Loucy (cell line): ENCODE data around the gene SMIM44.

Experiments used
- H2AFZ ChIP-seq: fragments of 200-600 bp; sonication (generic); 2 replicates; pipeline ENCODE4 v1.6.0; 2016; ENCODE audit warnings: antibody characterized with exemption, mild to moderate bottlenecking, low read length, moderate library complexity
- H3F3A ChIP-seq: fragments of 200-600 bp; 2 replicates; pipeline ENCODE4 v1.6.0; 2016; ENCODE audit warnings: antibody characterized with exemption, low read depth, mild to moderate bottlenecking
- H3K27me3 ChIP-seq: fragments of 200-600 bp; sonication (generic); 2 replicates; pipeline ENCODE4 v1.6.1; 2014; ENCODE audit warnings: low read length, mild to moderate bottlenecking; ENCODE audit not compliant: insufficient read depth, poor library complexity, severe bottlenecking
- H3K36me3 ChIP-seq: fragments of 200-600 bp; sonication (generic); 2 replicates; pipeline ENCODE4 v1.6.1; 2016; ENCODE audit warnings: low read length; ENCODE audit not compliant: insufficient read depth
- H3K4me1 ChIP-seq: fragments of 200-600 bp; sonication (generic); 2 replicates; pipeline ENCODE4 v1.5.1; 2014; ENCODE audit warnings: low read length, mild to moderate bottlenecking; ENCODE audit not compliant: insufficient read depth, poor library complexity, severe bottlenecking
- H3K4me2 ChIP-seq: fragments of 200-600 bp; sonication (generic); 2 replicates; pipeline ENCODE4 v1.6.0; 2014; ENCODE audit warnings: antibody characterized with exemption, low read length, low read depth, mild to moderate bottlenecking; ENCODE audit not compliant: poor library complexity, severe bottlenecking
- H3K4me3 ChIP-seq: fragments of 200-600 bp; sonication (generic); 2 replicates; pipeline ENCODE4 v1.5.1; 2014; ENCODE audit warnings: low read length, mild to moderate bottlenecking, mixed read lengths; ENCODE audit not compliant: poor library complexity, severe bottlenecking
- H3K79me2 ChIP-seq: fragments of 200-600 bp; sonication (generic); 2 replicates; pipeline ENCODE4 v1.6.1; 2014; ENCODE audit warnings: low read length; ENCODE audit not compliant: insufficient read depth
- H3K9ac ChIP-seq: fragments of 200-600 bp; sonication (generic); 2 replicates; pipeline ENCODE4 v1.6.0; 2014; ENCODE audit warnings: mild to moderate bottlenecking, low read depth, low read length, moderate library complexity; ENCODE audit not compliant: poor library complexity, severe bottlenecking
- H3K9me2 ChIP-seq: fragments of 200-600 bp; sonication (generic); replicated peaks from 2 replicates; pipeline ENCODE4 v1.6.1; 2016; ENCODE audit warnings: low read depth, low read length, mixed read lengths
- H3K9me3 ChIP-seq: fragments of 200-600 bp; sonication (generic); 2 replicates; pipeline ENCODE4 v1.6.1; 2014; ENCODE audit warnings: mild to moderate bottlenecking, antibody characterized with exemption, low read length, low read depth; ENCODE audit not compliant: insufficient read depth
- H4K20me1 ChIP-seq: fragments of 200-600 bp; sonication (generic); 2 replicates; pipeline ENCODE4 v1.6.0; 2014; ENCODE audit warnings: antibody characterized with exemption, low read length, mild to moderate bottlenecking; ENCODE audit not compliant: insufficient read depth, poor library complexity, severe bottlenecking
- EZH2phosphoT487 ChIP-seq: fragments of 200-600 bp; IDR thresholded peaks from 2 replicates; pipeline ENCODE4 v1.6.1; 2018; ENCODE audit warnings: antibody characterized with exemption, mild to moderate bottlenecking, moderate library complexity, borderline replicate concordance
- TF ChIP-seq, protein P1 (sequence below): fragments of 200-600 bp; sonication (generic); conservative IDR thresholded peaks from 2 replicates; pipeline ENCODE4 v1.5.1; 2014; ENCODE audit warnings: mild to moderate bottlenecking, antibody characterized with exemption, low read length

Gene SMIM44

DNA sequence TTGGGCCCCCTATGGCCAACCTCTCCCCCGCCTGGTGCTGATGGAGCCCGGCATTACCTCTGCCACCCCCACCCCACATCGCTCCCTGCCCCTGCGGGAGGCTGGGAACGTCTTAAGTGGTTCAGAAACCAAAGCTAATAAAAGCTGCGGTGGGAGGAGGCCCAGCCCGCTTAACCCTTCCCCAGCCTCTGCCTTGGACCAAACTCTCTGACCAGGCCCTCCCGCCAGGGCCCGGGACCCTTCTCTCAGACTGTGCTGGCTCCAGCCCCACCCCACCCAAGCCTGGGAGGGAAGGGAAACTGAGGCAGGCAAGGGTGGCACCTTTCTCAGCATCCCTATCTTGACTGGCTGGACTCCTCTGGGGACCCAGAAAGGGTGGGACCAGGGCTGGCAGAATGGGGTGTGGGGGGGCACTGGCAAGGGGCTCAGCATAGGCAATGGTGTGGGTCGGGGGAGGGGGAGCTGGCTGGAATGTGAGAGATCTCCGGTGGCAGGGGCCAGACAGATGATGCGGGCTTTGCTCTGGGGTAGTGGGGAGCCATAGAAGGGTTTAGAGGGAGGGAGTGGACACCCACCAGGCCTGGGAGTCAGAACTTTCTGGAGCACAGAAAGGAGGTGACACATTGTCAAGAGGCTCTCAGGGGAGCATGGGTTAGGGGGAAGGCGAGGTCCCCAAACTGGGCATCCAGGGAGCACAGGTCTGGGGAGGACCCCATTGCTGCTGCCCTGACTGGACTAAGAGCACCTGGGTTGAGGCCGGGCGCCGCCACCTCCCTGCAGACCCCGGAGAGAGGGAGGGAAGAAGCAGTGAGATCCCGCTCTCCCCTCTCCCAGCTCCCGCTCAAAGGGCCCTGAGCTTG, 24.8 kb downstream of the SMIM44 start:
- no peaks in the 10 kb centered on the region for H3K27me3 ChIP-seq
- H2AFZ ChIP-seq: no peak overlapping the region
- no peak overlapping the region for H3K4me2 ChIP-seq
- H3K9ac ChIP-seq: no peak overlapping the region
- peaks cover 42% of the 10 kb centered on the region; the same call in 1 of the 2 replicates for H3K36me3 ChIP-seq
- H3F3A ChIP-seq: no peaks in the 10 kb centered on the region
- TF ChIP-seq, protein P1, sequence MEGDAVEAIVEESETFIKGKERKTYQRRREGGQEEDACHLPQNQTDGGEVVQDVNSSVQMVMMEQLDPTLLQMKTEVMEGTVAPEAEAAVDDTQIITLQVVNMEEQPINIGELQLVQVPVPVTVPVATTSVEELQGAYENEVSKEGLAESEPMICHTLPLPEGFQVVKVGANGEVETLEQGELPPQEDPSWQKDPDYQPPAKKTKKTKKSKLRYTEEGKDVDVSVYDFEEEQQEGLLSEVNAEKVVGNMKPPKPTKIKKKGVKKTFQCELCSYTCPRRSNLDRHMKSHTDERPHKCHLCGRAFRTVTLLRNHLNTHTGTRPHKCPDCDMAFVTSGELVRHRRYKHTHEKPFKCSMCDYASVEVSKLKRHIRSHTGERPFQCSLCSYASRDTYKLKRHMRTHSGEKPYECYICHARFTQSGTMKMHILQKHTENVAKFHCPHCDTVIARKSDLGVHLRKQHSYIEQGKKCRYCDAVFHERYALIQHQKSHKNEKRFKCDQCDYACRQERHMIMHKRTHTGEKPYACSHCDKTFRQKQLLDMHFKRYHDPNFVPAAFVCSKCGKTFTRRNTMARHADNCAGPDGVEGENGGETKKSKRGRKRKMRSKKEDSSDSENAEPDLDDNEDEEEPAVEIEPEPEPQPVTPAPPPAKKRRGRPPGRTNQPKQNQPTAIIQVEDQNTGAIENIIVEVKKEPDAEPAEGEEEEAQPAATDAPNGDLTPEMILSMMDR: no peak
- no peak for TF ChIP-seq EZH2phosphoT487
- H3K4me3 ChIP-seq: no peak overlapping the region
- H3K9me2 ChIP-seq: no peaks in the 10 kb centered on the region
- H3K79me2 ChIP-seq: no peaks in the 10 kb centered on the region
- no peaks in the 10 kb centered on the region for H3K9me3 ChIP-seq
- peaks cover 5% of the 10 kb centered on the region for H3K4me1 ChIP-seq
- peaks cover 5% of the 10 kb centered on the region for H4K20me1 ChIP-seq

DNA sequence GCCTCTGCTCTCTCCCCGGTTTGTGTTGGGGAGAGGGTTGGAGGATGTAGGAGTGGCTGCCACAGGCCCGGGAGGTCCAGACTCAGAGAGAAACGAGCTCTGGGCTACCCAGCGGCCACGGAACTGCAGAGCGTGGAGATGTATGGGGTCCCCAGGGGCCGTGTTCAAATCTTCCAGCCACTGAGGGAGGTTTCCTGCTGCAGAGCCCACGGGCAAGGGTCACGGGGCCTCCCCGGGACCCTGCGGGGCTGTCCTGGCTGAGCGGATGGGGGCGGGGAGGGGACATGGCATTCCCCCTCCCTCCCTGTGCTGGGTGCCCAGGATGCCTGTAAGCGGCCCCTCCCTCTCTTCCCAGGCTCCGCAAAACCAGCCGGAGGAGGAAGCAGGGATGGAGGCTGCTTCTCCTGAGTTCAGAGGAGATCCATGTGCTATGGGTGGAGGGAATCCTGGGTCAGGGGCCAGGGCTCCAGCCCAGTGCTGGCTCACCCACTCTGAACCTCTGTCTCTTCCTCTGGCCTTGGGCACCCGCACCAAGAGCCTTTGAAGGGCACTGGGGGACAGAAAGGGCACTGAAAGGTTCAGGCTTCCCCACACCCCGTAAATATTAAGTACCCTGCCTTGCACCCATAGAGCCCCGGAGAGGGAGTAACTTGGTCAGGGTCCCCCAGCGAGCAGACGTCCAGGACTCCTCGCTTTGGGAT, 25.6 kb downstream of the SMIM44 start:
- Histone ChIP-seq H3K79me2 (no peaks in the 10 kb centered on the region), H3K9me2 (no peaks in the 10 kb centered on the region), H3F3A (no peaks in the 10 kb centered on the region), H3K36me3 (peaks cover 43% of the 10 kb centered on the region; the same call in 1 of the 2 replicates), H4K20me1 (peaks cover 5% of the 10 kb centered on the region), H3K4me1 (peaks cover 5% of the 10 kb centered on the region), H3K9ac (no peak overlapping the region), H3K9me3 (no peaks in the 10 kb centered on the region), H3K4me3 (no peak overlapping the region), H3K4me2 (no peak overlapping the region), H2AFZ (no peak overlapping the region), H3K27me3 (no peaks in the 10 kb centered on the region)
- TF ChIP-seq, protein P1: no peak

DNA sequence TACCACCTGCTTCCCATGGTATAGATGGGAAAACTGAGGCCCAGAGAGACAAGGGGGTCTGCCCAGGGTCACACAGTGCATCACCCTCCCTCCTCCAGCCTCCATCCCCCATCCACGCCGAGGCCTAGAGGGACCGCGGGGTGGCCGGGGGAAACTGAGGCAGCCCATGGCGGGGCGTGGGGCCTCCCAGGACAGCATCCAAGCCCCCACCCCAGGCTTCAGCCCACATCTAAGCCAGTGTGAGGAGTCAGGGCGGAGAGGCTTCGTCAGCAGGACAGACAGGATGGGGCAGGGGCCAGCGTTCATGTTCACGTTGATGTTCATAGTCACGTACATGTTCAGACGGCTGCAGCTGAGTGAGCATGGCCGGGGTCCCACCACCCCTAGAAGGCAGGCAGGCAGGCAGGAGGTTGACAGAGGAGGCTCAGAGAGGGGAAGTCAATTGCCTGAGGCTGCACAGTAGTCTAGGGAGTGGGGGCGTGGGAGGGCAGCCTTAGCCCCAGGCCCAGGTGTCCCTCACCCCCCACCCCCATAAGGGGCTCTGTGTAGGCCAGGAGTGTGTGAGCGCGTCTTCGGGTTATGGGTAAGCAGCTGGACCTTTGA, 26.2 kb downstream of the SMIM44 start:
- H3K4me2 ChIP-seq: no peak overlapping the region
- no peaks in the 10 kb centered on the region for H3F3A ChIP-seq
- no peaks in the 10 kb centered on the region for H3K79me2 ChIP-seq
- H3K9me3 ChIP-seq: no peaks in the 10 kb centered on the region
- no peak overlapping the region for H3K9ac ChIP-seq
- H3K9me2 ChIP-seq: no peaks in the 10 kb centered on the region
- H3K4me1 ChIP-seq: peaks cover 5% of the 10 kb centered on the region
- no peak overlapping the region for H2AFZ ChIP-seq
- H3K4me3 ChIP-seq: no peak overlapping the region
- peaks cover 46% of the 10 kb centered on the region; the same call in 1 of the 2 replicates for H3K36me3 ChIP-seq
- peaks cover 5% of the 10 kb centered on the region for H4K20me1 ChIP-seq
- TF ChIP-seq EZH2phosphoT487: no peak
- TF ChIP-seq, protein P1: no peak
- H3K27me3 ChIP-seq: no peaks in the 10 kb centered on the region
